Tibial nerve (tissue), 4 donors: ENCODE results near the gene IER2.

ENCODE experiments used
- CTCF ChIP-seq, 5 experiments: fragments of 200-600 bp in 3 of 5; fragments of 450-650 bp in 2 of 5; sonication (generic) in 3 of 5; IDR thresholded peaks; one replicate each; pipeline ENCODE4 v1.5.1; 2016 to 2019; ENCODE audit warnings: antibody characterized with exemption in 5 of 5, mild to moderate bottlenecking in 3 of 5, moderate library complexity in 2 of 5
- EP300 ChIP-seq, 2 donors: sonication (generic); formaldehyde crosslinking; IDR thresholded peaks; one replicate each; pipeline ENCODE4 v1.6.1; 2017; ENCODE audit warnings: antibody characterized with exemption in 2 of 2, mild to moderate bottlenecking in 1 of 2
- POLR2A ChIP-seq, 2 donors: fragments of 450-650 bp; IDR thresholded peaks; one replicate each; pipeline ENCODE4 v1.6.1; 2017; ENCODE audit warnings: antibody characterized with exemption in 2 of 2, mild to moderate bottlenecking in 2 of 2, moderate library complexity in 2 of 2

- TF ChIP-seq CTCF (IDR thresholded peaks at IDR 0.05) (no peak), POLR2A (IDR thresholded peaks at IDR 0.05) (no peak), EP300 (IDR thresholded peaks at IDR 0.05) (no peak)
These were observed 21.6 kb upstream of the IER2 start for GRCh38 chr19:13128583-13128982.
